A549 (cell line): ENCODE data around the gene XCR1. TPM values are rescaled to one million over a fixed set of nuclear protein-coding genes. Genes with fewer than 3 reads are reported as not detected.

Experiments
- ATAC-seq, 2 experiments: fragments of 200-7000 bp in 1 of 2; fragments of >200 bp in 1 of 2; cut with Nextera tagmentation in 1 of 2; cut with Tn5 transposase in 1 of 2; 3 replicates each; pipeline versions ENCODE4 v1.8.0 to v1.9.1; 2018 to 2020; ENCODE audit warnings: mild to moderate bottlenecking in 1 of 2, moderate library complexity in 1 of 2
- CTCF ChIA-PET: fragments of 300-600 bp; sonication (Branson Sonifier 250); formaldehyde crosslinking; extraction: SDS; loops from one replicate; lab custom pipeline; 2021; ENCODE audit warnings: antibody characterized with exemption, inconsistent platforms; lab: Yijun Ruan, JAX
- POLR2A ChIA-PET: fragments of 350-600 bp; formaldehyde crosslinking; extraction: SDS; loops from one replicate; lab custom pipeline; 2021; ENCODE audit warnings: antibody characterized with exemption, inconsistent platforms; lab: Yijun Ruan, JAX
- DNase-seq, 2 experiments: peaks; one replicate each; pipeline versions ENCODE4 v3.0.0 to v3.0.0-alpha.2; 2011 to 2016; ENCODE audit warnings: low read depth in 1 of 2, low spot score in 1 of 2
- FAIRE-seq: peaks from 2 replicates; lab custom pipeline; 2011; peaks lifted over from hg19 to GRCh38; lab: Jason Lieb, UNC
- H3K27ac ChIP-seq, 2 experiments: fragments of >200 bp; sonication (Bioruptor Twin); formaldehyde crosslinking; 3 replicates each; pipeline ENCODE4 v1.5.1; 2016 to 2017
- H3K4me1 ChIP-seq: fragments of >200 bp; sonication (Bioruptor Twin); formaldehyde crosslinking; 3 replicates; pipeline ENCODE4 v1.6.1; 2016
- H3K4me2 ChIP-seq: fragments of >200 bp; sonication (Bioruptor Twin); formaldehyde crosslinking; 3 replicates; pipeline ENCODE4 v1.6.1; 2016
- H3K4me3 ChIP-seq: fragments of >200 bp; sonication (Bioruptor Twin); formaldehyde crosslinking; 3 replicates; pipeline ENCODE4 v1.5.1; 2016
- H3K9me3 ChIP-seq: fragments of >200 bp; sonication (Bioruptor Twin); formaldehyde crosslinking; 3 replicates; pipeline ENCODE4 v1.6.1; 2016
- CBX8 ChIP-seq: fragments of 200-600 bp; sonication (generic); IDR thresholded peaks from 2 replicates; pipeline ENCODE4 v1.6.1; 2016
- CHD4 ChIP-seq: fragments of 200-600 bp; sonication (generic); IDR thresholded peaks from 2 replicates; pipeline ENCODE4 v1.6.1; 2016; ENCODE audit warnings: antibody characterized with exemption, mild to moderate bottlenecking, borderline replicate concordance
- EHF ChIP-seq: fragments of 250-450 bp; sonication (Bioruptor Pico); IDR thresholded peaks from 2 replicates; pipeline ENCODE4 v1.5.0; 2020; ENCODE audit warnings: mild to moderate bottlenecking
- EHMT2 ChIP-seq: fragments of 200-600 bp; sonication (generic); IDR thresholded peaks from 2 replicates; pipeline ENCODE4 v1.6.1; 2016; ENCODE audit warnings: antibody characterized with exemption, low read depth, mild to moderate bottlenecking, moderate library complexity
- GATA3 ChIP-seq: IDR thresholded peaks from 2 replicates; pipeline ENCODE4 v1.6.1; 2012; ENCODE audit warnings: borderline replicate concordance
- HEYL ChIP-seq: fragments of 250-450 bp; sonication (Bioruptor Pico); IDR thresholded peaks from 2 replicates; pipeline ENCODE4 v1.8.0; 2021; ENCODE audit warnings: mild to moderate bottlenecking, moderate library complexity
- HOXA7 ChIP-seq: fragments of 250-450 bp; sonication (Bioruptor Pico); IDR thresholded peaks from 2 replicates; pipeline ENCODE4 v1.5.0; 2020; ENCODE audit warnings: mild to moderate bottlenecking, moderate library complexity
- HOXB13 ChIP-seq: fragments of 250-450 bp; sonication (Bioruptor Pico); IDR thresholded peaks from 2 replicates; pipeline ENCODE4 v1.5.0; 2020; ENCODE audit warnings: low read depth, mild to moderate bottlenecking, moderate library complexity
- JUN ChIP-seq, 2 experiments: fragments of >200 bp; sonication (Bioruptor Twin); formaldehyde crosslinking; IDR thresholded peaks; 2 replicates in 1 of 2; 3 replicates in 1 of 2; pipeline ENCODE4 v1.6.1; 2016 to 2017
- KDM5A ChIP-seq: fragments of 200-600 bp; sonication (generic); IDR thresholded peaks from 2 replicates; pipeline ENCODE4 v1.6.1; 2016; ENCODE audit warnings: antibody characterized with exemption, mild to moderate bottlenecking
- MAFK ChIP-seq: fragments of 450-650 bp; IDR thresholded peaks from 2 replicates; pipeline ENCODE4 v1.6.1; 2014; ENCODE audit not compliant: partially characterized antibody
- MAZ ChIP-seq: fragments of 150-350 bp; IDR thresholded peaks from 2 replicates; pipeline ENCODE4 v1.6.1; 2014; ENCODE audit warnings: antibody characterized with exemption, low read depth, low read length, borderline replicate concordance
- NPAS2 ChIP-seq: fragments of 250-450 bp; sonication (Bioruptor Pico); IDR thresholded peaks from 2 replicates; pipeline ENCODE4 v1.8.0; 2022; ENCODE audit warnings: mild to moderate bottlenecking, moderate library complexity, borderline replicate concordance
- PHF8 ChIP-seq: fragments of 200-600 bp; sonication (generic); IDR thresholded peaks from 2 replicates; pipeline ENCODE4 v1.6.1; 2016; ENCODE audit warnings: low read depth, mild to moderate bottlenecking, antibody characterized with exemption, moderate library complexity, borderline replicate concordance
- POLR2A ChIP-seq: IDR thresholded peaks from 2 replicates; pipeline ENCODE4 v1.6.1; 2012; ENCODE audit warnings: mild to moderate bottlenecking, low read length
- RFX5 ChIP-seq: fragments of 450-650 bp; IDR thresholded peaks from 2 replicates; pipeline ENCODE4 v1.7.1; 2014; ENCODE audit warnings: antibody characterized with exemption, mild to moderate bottlenecking, moderate library complexity
- SMC3 ChIP-seq: fragments of >200 bp; sonication (Bioruptor Twin); formaldehyde crosslinking; IDR thresholded peaks from 3 replicates; pipeline ENCODE4 v1.6.1; 2018; ENCODE audit warnings: inconsistent platforms
- ZNF302 ChIP-seq: fragments of 250-450 bp; sonication (Bioruptor Pico); IDR thresholded peaks from 2 replicates; pipeline ENCODE4 v1.9.0; 2021; ENCODE audit warnings: inconsistent platforms, mild to moderate bottlenecking, moderate library complexity
- WGBS: methylation state at CpG from one replicate; pipeline ENCODE4 v1.1.6; 2017; ENCODE audit errors: missing lambda C conversion rate; 5-methylcytosine and 5-hydroxymethylcytosine counted together
- polyA plus RNA-seq, 4 experiments: library from polyadenylated mRNA; depleted of rRNA in 3 of 4; stranded (reverse); fragments of >200 nt; fragmentation: RNase III in 1 of 4; extraction: RNeasy Plus Mini Kit Qiagen cat#74134 plus additional on column Dnase treatment in 1 of 4; gene quantifications; 2 replicates in 3 of 4; 3 replicates in 1 of 4; pipeline ENCODE4 v1.2.3, GENCODE V29; 2011 to 2017
- TF ChIP-seq, protein P1 (sequence below): fragments of 450-650 bp; IDR thresholded peaks from 2 replicates; pipeline ENCODE4 v1.6.1; 2014; ENCODE audit warnings: antibody characterized with exemption
- TF ChIP-seq, protein P2 (sequence below): fragments of 250-450 bp; sonication (Bioruptor Pico); IDR thresholded peaks from 2 replicates; pipeline ENCODE4 v1.5.0; 2020; ENCODE audit warnings: low read depth, mild to moderate bottlenecking, moderate library complexity
- TF ChIP-seq, protein P3 (sequence below): fragments of >200 bp; sonication (Bioruptor Twin); formaldehyde crosslinking; IDR thresholded peaks from 3 replicates; pipeline ENCODE4 v1.6.1; 2016
- TF ChIP-seq, protein P4 (sequence below): IDR thresholded peaks from 2 replicates; pipeline ENCODE4 v1.6.1; 2012; ENCODE audit warnings: low read depth, borderline replicate concordance

Gene XCR1
- polyA plus RNA-seq, 2 of the 4 experiments (the other 2 are of a cell fraction), result not detected

DNA sequence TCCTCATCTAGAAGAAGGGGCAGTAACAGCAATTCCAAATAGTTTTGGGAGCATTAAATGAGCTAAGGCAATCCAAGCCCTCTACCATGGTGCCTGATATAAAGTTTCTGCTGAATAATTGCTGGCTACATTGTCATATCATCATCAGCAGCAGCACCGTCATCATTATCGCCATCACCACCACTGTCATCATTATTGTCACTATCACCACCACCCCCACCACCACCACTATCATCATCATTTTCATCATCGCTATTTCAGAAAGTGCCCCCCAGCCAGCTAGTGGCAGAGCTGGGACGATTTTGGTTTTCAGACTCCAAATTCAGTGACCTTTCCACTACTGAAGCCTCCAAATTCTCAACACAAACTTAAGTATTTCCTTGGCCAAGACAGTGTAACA lies 15.0 kb downstream of the XCR1 start:
- CTCF ChIA-PET, result interaction anchor here (0.6 to 1.4 kb wide), 2 partner anchors 66 to 529 kb away, joined by 3 to 4 read pairs; no protein-coding TSS in a partner anchor
- no peak for DNase-seq
- FAIRE-seq, result no peak
- Histone ChIP-seq H3K4me3 (no peak overlapping the region), H3K9me3 (no peaks in the 10 kb centered on the region), H3K4me2 (no peak overlapping the region), H3K27ac (no peak overlapping the region), H3K4me1 (no peaks in the 10 kb centered on the region)
- WGBS, result 70% methylated on average over 4 of the region's 4 CpGs
- TF ChIP-seq ZNF302 (CRISPR knock-in tag) (no peak), HOXB13 (CRISPR knock-in tag) (no peak), PHF8 (no peak), MAZ (no peak), EHF (CRISPR knock-in tag) (no peak), KDM5A (no peak), EHMT2 (no peak), GATA3 (no peak), SMC3 (no peak)
- TF ChIP-seq, protein P1, sequence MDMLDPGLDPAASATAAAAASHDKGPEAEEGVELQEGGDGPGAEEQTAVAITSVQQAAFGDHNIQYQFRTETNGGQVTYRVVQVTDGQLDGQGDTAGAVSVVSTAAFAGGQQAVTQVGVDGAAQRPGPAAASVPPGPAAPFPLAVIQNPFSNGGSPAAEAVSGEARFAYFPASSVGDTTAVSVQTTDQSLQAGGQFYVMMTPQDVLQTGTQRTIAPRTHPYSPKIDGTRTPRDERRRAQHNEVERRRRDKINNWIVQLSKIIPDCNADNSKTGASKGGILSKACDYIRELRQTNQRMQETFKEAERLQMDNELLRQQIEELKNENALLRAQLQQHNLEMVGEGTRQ, result no peak
- TF ChIP-seq, protein P2, sequence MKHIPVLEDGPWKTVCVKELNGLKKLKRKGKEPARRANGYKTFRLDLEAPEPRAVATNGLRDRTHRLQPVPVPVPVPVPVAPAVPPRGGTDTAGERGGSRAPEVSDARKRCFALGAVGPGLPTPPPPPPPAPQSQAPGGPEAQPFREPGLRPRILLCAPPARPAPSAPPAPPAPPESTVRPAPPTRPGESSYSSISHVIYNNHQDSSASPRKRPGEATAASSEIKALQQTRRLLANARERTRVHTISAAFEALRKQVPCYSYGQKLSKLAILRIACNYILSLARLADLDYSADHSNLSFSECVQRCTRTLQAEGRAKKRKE (CRISPR knock-in tag), result no peak
- TF ChIP-seq, protein P3, sequence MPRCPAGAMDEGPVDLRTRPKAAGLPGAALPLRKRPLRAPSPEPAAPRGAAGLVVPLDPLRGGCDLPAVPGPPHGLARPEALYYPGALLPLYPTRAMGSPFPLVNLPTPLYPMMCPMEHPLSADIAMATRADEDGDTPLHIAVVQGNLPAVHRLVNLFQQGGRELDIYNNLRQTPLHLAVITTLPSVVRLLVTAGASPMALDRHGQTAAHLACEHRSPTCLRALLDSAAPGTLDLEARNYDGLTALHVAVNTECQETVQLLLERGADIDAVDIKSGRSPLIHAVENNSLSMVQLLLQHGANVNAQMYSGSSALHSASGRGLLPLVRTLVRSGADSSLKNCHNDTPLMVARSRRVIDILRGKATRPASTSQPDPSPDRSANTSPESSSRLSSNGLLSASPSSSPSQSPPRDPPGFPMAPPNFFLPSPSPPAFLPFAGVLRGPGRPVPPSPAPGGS, result no peak
- no peak for ATAC-seq
- POLR2A ChIA-PET, result no interaction called here

DNA sequence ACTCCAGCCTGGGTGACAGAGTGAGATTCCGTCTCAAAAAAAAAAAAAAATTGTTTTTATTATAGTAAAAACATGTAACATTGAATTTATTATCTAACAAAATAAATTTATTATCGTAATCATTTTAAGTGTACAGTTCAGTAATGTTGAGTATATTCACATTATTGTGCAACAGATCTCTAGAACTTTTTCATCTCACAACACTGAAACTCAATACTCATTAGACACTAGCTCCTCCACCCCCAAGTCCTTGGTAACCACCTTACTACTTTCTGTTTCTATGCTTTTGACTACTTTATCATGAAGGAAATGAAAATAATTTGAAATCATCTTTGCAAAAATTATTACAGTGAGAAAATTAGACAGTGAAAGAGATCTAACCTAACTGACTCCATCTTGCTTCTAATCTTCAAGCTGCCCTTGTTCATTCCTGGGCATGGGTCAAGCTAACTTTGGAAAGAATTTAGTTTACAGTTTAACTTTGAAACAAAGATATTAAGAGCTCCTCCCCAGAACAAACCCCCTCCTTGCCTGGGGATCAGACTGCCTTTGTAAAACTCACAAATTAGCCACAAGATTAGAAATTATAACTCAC lies 16.7 kb downstream of the XCR1 start:
- FAIRE-seq, result no peak
- CTCF ChIA-PET, result interaction anchor here (0.7 kb wide), 1 partner anchor 16 kb away, joined by 3 read pairs; no protein-coding TSS in a partner anchor

DNA sequence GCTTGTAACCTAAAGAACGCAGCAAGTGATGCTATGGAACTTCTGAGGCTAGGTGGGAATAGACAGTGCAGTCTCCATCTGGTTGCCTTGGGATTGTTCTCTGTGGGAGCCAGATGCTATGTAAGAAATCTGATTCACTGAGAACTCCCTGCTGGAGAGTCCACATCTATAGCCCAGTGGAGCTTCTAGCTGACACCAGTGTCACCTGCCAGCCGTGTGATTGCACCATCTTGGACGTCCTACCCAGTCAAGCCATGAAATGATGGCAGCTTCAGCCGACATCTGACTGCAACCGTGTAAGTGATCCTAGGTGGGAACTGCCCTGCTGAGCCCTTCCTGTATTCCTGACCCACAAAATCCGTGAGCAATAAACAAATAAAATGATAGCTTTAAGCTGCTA lies 19.2 kb downstream of the XCR1 start:
- Histone ChIP-seq H3K27ac (no peak overlapping the region), H3K9me3 (no peaks in the 10 kb centered on the region), H3K4me3 (no peak overlapping the region), H3K4me1 (0 out of 3 replicates have a peak, but pooled peaks cover 3% of the 10 kb centered on the region), H3K4me2 (no peak overlapping the region)
- no peak for FAIRE-seq
- ATAC-seq, result no peak
- DNase-seq, result no peak
- ChIA-PET POLR2A (no interaction called here), CTCF (no interaction called here)
- TF ChIP-seq RFX5, result no peak
- 70% methylated on average over 6 of the region's 6 CpGs for WGBS

More for the DNA sequence above, 16.7 kb downstream of the XCR1 start:
- Histone ChIP-seq H3K4me1 (0 out of 3 replicates have a peak, but pooled peaks cover 3% of the 10 kb centered on the region), H3K9me3 (no peaks in the 10 kb centered on the region), H3K4me2 (no peak overlapping the region), H3K4me3 (no peak overlapping the region), H3K27ac (no peak overlapping the region)
- TF ChIP-seq HOXB13 (CRISPR knock-in tag) (no peak), CBX8 (no peak), CHD4 (no peak)
- WGBS, result 68% methylated on average over 2 of the region's 2 CpGs
- POLR2A ChIA-PET, result no interaction called here
- DNase-seq (no peak), ATAC-seq (no peak)

DNA sequence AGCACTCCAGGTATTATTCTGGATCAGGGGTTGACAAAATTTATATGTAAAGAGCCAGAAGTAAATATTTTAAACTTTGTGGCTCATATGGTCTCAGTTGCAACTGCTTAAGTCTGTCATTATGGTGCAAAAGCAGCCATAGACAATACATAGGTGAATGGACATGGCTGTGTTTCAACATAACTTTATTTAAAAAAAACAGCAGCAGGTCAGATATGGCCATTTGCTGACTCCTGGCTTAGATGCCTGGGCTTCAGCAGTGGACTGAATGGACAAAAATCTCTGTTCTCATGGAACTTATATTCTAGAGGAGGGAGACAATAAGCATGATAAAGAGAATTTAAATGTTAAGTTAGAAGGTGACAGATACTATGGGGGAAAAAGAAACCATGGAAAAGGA lies 20.0 kb downstream of the XCR1 start:
- ATAC-seq (no peak), DNase-seq (no peak), FAIRE-seq (no peak)
- H3K4me3 ChIP-seq, result no peak overlapping the region
- H3K27ac ChIP-seq, result no peak overlapping the region
- no peak overlapping the region for H3K4me2 ChIP-seq
- TF ChIP-seq JUN (IDR thresholded peaks at IDR 0.05) (no peak), POLR2A (no peak), MAZ (no peak), HOXB13 (CRISPR knock-in tag) (no peak), ZNF302 (CRISPR knock-in tag) (no peak), NPAS2 (no peak), HEYL (CRISPR knock-in tag) (no peak), EHMT2 (no peak), MAFK (no peak), HOXA7 (no peak)
- TF ChIP-seq, protein P4, sequence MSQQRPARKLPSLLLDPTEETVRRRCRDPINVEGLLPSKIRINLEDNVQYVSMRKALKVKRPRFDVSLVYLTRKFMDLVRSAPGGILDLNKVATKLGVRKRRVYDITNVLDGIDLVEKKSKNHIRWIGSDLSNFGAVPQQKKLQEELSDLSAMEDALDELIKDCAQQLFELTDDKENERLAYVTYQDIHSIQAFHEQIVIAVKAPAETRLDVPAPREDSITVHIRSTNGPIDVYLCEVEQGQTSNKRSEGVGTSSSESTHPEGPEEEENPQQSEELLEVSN, result no peak
- TF ChIP-seq, protein P2 (CRISPR knock-in tag), result no peak
- TF ChIP-seq, protein P1, result no peak
- ChIA-PET POLR2A (no interaction called here), CTCF (no interaction called here)
- H3K9me3 ChIP-seq, result no peaks in the 10 kb centered on the region
- H3K4me1 ChIP-seq, result 0 out of 3 replicates have a peak, but pooled peaks cover 3% of the 10 kb centered on the region
